Daoy (cell line): ENCODE measurements around the gene PDE3B. TPM values are rescaled to one million over a fixed set of nuclear protein-coding genes. Genes with fewer than 3 reads are reported as not detected.
"Not testable (repeated sequence)": the region's sequence is repeated elsewhere in the genome, so short reads cannot be mapped to it uniquely, and the experiment has no call there.

Source experiments
- DNase-seq: peaks from one replicate; pipeline ENCODE4 v3.0.0-alpha.2; 2015; ENCODE audit warnings: low read depth
- total RNA-seq: library from RNA; depleted of rRNA; stranded (reverse); fragments of >200 nt; shearing (Covaris generic); gene quantifications from 2 replicates; pipeline ENCODE4 v1.2.3, GENCODE V29; 2014

Gene PDE3B
- total RNA-seq, 1 experiment from 2014 or later, result 2.3 TPM

DNA sequence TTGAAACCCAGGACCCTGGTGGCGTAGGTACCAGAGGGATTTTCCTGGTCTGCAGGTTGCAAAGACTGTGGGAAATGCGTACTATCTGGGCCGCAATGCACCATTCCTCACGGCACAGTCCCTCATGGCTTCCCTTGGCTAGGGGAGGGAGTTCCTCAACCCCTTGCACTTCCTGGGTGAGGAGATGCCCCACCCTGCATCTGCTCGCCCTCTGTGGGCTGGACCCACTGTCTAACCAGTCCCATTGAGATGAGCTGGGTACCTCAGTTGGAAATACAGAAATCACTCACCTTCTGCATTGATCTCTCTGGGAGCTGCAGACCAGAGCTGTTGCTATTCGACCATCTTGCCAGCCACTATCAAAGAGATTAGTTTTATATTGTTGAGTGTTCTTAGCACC lies 100.1 kb downstream of the PDE3B start:
- not testable (repeated sequence) for DNase-seq

DNA sequence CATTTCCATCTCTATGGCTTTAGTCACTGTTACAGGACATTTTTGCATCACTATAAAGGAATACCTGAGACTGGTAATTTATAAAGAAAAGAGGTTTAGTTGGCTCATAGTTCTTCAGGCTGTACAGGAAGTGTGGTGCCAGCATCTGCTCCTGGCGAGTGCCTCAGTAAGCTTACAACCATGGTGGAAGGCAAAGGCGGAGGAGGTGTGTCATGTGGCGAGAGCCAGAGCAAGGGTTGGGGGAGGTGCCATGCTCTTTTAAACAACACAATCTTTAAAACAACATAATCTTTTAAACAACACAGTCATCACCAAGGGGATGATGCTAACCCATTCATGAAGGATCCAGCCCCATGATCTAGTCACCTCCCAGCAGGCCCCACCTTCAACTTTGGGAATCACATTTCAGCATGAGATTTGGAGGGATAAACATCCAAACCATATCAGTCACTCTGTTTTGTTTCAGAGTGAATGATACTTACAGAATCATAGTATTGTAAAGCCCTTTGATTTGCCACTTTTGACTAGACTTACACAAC lies 103.3 kb downstream of the PDE3B start:
- DNase-seq, result no peak

DNA sequence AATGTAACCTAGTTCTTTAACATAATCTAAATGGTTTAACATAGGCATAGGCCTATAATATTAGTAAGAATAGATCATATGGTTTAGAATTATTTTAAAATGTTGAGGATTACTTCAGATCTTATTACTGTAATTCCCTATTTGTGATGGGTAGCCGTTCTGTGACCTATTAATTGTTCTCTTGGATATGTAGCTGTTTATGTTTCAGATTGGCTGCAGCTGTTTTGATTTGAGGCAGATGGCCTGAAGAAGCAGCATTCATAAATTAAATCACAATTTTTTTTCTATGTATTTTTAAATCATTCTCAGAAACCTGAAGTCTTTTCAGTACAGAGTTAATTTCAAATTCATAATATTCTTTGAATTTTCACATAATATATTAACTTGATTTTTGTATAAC lies 104.5 kb downstream of the PDE3B start:
- no peak for DNase-seq

DNA sequence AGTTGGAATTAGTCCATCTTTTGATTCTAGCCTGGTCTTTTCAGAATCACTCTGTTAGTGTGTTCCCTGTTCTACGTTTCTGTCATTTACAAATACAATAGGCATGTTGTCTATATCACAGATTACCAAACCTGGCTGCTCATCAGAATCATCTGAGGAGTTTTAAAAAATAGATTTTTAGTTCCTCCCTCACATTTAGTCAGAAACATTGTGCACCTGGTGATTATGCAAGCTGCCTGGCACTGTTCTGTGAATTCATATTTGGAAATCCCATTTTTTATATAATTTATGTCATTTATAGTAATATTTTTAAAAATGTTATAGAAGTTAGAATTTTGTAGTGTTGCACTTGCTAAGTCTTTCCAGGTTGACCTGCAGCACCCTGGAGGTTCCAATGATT lies 107.3 kb downstream of the PDE3B start:
- DNase-seq, result no peak

GRCh38 chr11:14751975-14752407 lies 108.4 kb downstream of the PDE3B start:
- DNase-seq, result no peak

GRCh38 chr11:14755140-14755539 lies 111.5 kb downstream of the PDE3B start:
- DNase-seq, result no peak

- DNase-seq, result no peak
Observed at GRCh38 chr11:14756349-14756748, 112.7 kb downstream of the PDE3B start.

DNA sequence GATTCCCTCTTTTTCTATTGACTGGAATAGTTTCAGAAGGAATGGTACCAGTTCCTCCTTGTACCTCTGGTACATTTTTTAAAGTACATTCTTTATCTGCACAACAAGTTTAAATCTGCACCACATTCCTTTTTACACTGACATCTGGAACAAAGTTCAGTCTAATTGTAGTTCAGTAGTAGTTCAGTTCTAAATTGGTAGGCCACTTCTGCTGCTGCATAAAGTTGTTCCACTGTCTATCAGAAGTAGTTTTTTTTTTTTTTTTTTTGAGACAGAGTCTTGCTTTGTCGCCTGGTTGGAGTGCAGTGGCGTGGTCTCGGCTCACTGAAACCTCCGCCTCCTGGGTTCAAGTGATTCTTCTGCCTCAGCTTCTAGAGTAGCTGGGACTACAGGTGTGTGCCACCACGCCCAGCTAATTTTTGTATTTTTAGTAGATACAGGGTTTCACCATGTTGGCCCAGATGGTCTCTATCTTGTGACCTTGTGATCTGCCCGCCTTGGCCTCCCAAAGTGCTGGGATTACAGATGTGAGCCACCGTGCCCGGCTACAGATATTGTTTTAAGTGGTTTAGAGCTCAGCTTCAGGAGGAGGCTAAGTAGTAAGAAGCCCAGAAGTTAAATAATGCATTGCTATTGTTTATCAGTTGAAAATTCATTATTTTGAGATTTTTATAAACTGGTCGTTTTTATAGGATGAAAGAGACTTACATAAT lies 115.9 kb downstream of the PDE3B start:
- not testable (repeated sequence) for DNase-seq

- DNase-seq, result no peak
Observed at GRCh38 chr11:14764179-14764578, 120.6 kb downstream of the PDE3B start.

GRCh38 chr11:14764579-14765527 lies 121.2 kb downstream of the PDE3B start:
- peak; percentile 66 for DNase-seq

- no peak for DNase-seq
Observed at GRCh38 chr11:14766585-14766984, 123.0 kb downstream of the PDE3B start.

GRCh38 chr11:14768526-14769188 lies 125.1 kb downstream of the PDE3B start:
- DNase-seq, result no peak

DNA sequence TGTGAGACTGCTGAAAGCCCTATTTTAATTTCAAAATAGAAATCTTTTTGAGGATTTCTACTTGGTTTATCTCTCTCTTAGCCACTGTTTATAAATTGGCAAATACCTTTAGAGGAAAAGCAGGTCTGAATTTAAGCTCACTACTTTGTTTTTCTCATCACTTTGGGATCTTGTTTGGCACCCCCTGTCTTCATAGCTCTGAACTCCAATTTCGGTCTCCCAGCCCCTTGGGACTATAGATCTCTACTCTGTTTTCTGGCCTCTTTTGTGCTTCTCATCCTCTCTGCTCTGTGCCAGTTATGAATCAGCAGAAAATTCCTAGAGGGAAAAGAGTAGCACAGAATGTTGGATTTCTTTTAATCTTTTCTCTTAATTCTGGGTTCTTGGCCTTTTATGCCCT lies 130.2 kb downstream of the PDE3B start:
- DNase-seq, result peak; percentile 5

GRCh38 chr11:14774721-14775120 lies 131.1 kb downstream of the PDE3B start:
- DNase-seq, result no peak

- no peak for DNase-seq
Observed at GRCh38 chr11:14775897-14776296, 132.3 kb downstream of the PDE3B start.

GRCh38 chr11:14778460-14778859 lies 134.9 kb downstream of the PDE3B start:
- DNase-seq, result not testable (repeated sequence)

DNA sequence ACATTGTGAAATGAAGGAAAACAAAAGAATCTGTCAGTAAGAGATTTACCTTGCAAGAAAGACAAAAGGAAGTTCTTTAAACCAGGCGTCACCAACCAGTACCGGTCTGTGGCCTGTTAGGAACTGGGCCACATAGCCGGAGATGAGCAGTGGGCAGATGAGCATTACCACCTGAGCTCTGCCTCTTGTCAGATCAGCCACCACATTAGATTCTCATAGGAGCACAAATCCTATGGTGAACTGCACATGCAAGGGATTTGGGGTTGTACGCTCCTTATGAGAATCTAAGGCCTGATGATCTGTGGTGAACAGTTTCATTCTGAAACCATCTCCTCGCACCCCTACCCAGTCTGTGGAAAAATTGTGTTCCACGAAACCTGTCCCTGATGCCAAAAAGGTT lies 140.2 kb downstream of the PDE3B start:
- no peak for DNase-seq

DNA sequence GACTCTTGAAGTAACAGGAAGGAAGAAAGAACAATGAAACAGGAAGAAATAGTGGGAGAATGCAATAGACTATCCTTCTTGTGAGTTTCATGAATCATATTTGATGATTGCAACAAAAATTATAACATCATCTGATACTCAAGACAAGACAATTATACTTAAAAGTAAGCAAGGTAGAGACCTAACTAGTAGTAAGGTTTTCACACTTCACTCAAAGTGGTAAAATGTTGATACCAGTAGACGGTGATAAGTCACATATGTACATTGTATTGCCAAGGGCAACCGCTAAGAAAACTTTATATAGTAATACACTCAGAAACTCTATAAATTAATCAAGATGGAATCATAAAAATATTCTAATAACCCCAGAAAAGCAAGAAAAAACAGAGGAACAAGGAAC lies 140.6 kb downstream of the PDE3B start:
- no peak for DNase-seq

DNA sequence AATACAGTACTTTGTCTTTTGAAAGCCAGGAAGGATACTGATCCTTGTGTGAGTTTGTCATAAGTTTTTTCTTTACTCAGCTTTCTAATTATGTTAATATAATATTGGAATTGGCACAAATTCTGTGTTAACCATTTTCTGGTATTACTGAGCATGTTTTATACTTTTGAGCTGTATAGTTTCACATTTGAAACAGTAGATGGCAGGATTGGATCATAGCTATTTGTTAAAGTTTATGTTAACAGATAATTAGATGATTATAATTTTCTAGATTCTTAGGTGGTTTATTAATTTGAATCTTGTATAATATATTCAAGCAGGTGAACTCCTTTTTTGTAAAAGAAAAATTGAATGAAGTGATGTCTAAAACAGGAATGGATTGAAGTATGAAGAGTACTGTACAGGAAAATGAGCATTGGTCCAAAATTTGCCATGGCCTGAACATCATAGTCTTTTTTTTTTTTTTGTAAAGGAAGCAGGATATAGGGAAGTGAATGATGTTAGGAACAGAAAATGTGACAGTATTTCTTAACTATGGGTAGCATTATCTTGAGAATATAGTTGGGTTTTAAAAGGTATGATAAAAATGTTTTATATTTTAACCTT lies 146.4 kb downstream of the PDE3B start:
- DNase-seq, result no peak

DNA sequence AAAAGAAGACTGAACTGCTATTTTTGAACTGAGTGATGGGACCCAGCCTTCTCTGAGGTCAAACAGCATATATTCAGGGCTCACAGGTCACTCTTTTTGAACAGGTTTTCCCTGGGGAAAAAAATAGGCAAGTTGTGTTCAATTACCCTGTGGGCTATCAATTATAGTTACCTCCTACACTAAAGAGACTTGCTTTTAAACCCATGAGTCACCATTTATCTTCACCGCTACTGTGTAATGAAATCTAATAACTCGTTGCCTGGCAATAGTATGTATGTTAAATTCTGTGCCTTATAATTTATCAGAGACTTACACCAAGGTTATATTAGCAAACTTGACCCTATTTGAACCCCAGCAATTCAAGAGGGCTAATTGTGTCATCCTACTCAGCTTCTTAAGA lies 149.9 kb downstream of the PDE3B start:
- no peak for DNase-seq

DNA sequence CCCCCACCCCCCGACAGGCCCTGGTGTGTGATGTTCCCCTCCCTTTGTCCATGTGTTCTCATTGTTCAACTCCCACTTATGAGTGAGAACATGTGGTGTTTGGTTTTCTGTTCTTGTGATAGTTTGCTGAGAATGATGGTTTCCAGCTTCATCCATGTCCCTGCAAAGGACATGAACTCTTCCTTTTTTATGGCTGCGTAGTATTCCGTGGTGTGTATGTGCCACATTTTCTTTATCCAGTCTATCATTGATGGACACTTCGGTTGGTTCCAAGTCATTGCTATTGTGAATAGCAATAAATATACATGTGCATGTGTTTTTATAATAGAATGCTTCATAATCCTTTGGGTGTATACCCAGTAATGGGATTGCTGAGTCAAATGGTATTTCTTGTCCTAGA lies 152.4 kb downstream of the PDE3B start:
- DNase-seq, result not testable (repeated sequence)

DNA sequence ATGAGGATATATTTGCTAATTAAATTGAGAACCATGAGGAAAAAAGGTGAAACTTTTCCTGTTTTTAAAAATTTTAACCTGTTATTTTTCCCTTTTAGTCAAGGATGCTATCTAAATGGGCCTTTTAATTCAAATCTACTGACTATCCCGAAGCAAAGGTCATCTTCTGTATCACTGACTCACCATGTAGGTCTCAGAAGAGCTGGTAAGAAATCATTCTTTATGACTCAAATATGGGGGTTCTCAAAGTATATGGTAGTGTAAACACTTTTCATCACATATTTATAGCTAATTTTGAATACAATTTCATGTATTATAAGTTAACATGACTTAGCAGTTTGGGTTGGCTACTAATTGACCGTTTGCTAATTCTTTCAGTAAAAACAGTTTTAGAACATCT lies 160.2 kb downstream of the PDE3B start:
- no peak for DNase-seq
